Upper lobe of left lung (tissue), 6 donors: ENCODE measurements around the gene NHS. TPM values are rescaled to one million over a fixed set of nuclear protein-coding genes. Genes with fewer than 3 reads are reported as not detected.
A peak's percentile ranks its signal among the peaks of the same experiment; 100 is the strongest.

Experiments
- ATAC-seq, 2 donors: fragments of 200-7000 bp; cut with Tn5 transposase; one replicate each; pipeline ENCODE4 v1.9.1; 2022; ENCODE audit warnings: mild to moderate bottlenecking in 2 of 2, moderate library complexity in 2 of 2; ENCODE audit not compliant: low FRiP score in 2 of 2
- DNase-seq, 2 donors: peaks; one replicate each; pipeline ENCODE4 v3.0.0-alpha.2; 2019 to 2020
- H3K27ac ChIP-seq, 4 donors: fragments of 200-600 bp; sonication (generic); one replicate each; pipeline ENCODE4 v1.5.1; 2016 to 2019
- H3K27me3 ChIP-seq, 4 donors: fragments of 200-600 bp; sonication (generic); one replicate each; pipeline ENCODE4 v1.5.1; 2017 to 2019
- H3K36me3 ChIP-seq, 4 donors: fragments of 200-600 bp; sonication (generic); one replicate each; pipeline ENCODE4 v1.5.1; 2016 to 2019
- H3K4me1 ChIP-seq, 4 donors: fragments of 200-600 bp; sonication (generic); one replicate each; pipeline ENCODE4 v1.5.1; 2018 to 2019
- H3K4me3 ChIP-seq, 4 donors: fragments of 200-600 bp; sonication (generic); one replicate each; pipeline ENCODE4 v1.5.1; 2017 to 2019; ENCODE audit warnings: mild to moderate bottlenecking in 2 of 4, moderate library complexity in 1 of 4
- H3K9me3 ChIP-seq, 4 donors: fragments of 200-600 bp; sonication (generic); one replicate each; pipeline ENCODE4 v1.5.1; 2018 to 2019
- EP300 ChIP-seq, 4 donors: sonication (generic); formaldehyde crosslinking; IDR thresholded peaks; one replicate each; pipeline ENCODE4 v1.5.1; 2017; ENCODE audit warnings: antibody characterized with exemption in 4 of 4, control low read depth in 2 of 4
- POLR2A ChIP-seq, 4 donors: fragments of 450-650 bp; IDR thresholded peaks; one replicate each; pipeline ENCODE4 v1.5.1; 2016 to 2017; ENCODE audit warnings: antibody characterized with exemption in 4 of 4, mild to moderate bottlenecking in 2 of 4
- POLR2AphosphoS5 ChIP-seq, 2 donors: sonication (generic); formaldehyde crosslinking; IDR thresholded peaks; one replicate each; pipeline ENCODE4 v1.5.1; 2017; ENCODE audit warnings: antibody characterized with exemption in 2 of 2
- WGBS, 2 donors: methylation state at CpG; one replicate each; pipeline ENCODE4 v1.1.5; 2017 to 2018; 5-methylcytosine and 5-hydroxymethylcytosine counted together
- total RNA-seq, 6 donors: library from RNA; depleted of rRNA in 4 of 6; stranded (reverse); fragments of >200 nt in 4 of 6; gene quantifications; one replicate each; pipeline versions ENCODE4 v1.1.0 to v1.2.1, GENCODE V29; 2016 to 2021
- TF ChIP-seq, protein P1 (sequence below), 6 experiments: fragments of 450-650 bp in 4 of 6; fragments of 200-600 bp in 2 of 6; sonication (generic) in 2 of 6; IDR thresholded peaks; one replicate each; pipeline ENCODE4 v1.5.1; 2016 to 2019; ENCODE audit warnings: antibody characterized with exemption in 6 of 6
- donor health status: DM: no; HTN: no; CAD: no; lungs with moderate emphysema.
- donor health status: DM: no; HTN: yes; CAD: no; lungs with severe emphysema.

Gene NHS
- total RNA-seq, 6 donors from 2014 or later = 0.46 to 6.3 (median 2.4) TPM

DNA sequence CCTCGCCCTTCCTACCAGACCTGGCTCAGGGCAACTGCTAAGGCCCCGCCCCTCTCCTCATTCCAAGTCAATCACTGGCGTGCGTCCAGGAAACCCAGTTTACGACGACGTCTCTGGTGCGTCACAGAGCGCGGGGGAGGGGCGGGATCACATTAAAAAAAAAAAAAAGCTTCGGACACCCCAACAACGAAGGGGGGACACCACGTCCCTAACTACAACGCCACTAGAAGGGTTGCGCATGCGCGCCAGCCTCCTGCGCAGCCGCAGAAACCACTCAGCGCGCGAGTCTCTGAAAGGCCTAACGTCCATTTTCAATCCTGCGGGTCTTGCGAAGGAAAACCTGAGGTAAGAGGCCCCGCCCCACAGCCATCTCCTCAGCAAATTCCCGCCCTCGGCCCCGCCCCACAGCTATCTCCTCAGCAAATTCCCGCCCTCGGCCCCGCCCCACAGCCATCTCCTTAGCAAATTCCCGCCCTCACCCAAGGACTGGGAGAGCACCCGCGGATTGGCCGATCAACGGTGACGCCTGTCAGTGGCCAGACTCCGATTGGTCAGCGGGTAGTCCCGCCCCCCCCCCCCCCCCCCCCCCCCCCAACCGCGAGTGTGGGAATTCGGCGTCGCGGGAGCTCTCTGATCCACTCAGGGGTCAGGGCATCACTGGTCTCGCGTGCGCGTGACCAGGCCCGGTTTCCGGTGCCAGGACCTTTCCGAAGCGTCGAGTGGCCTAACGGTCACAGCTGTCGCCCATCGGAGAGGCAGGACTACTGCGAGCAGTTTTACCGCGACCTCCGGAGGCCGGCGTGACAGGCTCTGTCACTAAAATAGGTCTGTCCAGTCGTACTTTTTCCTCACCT, 362.1 kb downstream of the NHS start, which contains the start of gene SCML1:
TSS of gene SCML1 (plus strand) at position 638 of the 854 bp plus-strand sequence. CDS start 6,694 bp downstream, outside the sequence.
- Histone ChIP-seq H3K4me3 (peak within 1 kb of the TSS; percentile 6 to 62 (median 52)), H3K27ac (peak within 1 kb of the TSS; percentile 77 to 93 (median 88)), H3K36me3 (no peaks in the 10 kb centered on the region), H3K9me3 (no peaks in the 10 kb centered on the region), H3K27me3 (no peaks in the 10 kb centered on the region), H3K4me1 (peaks cover 0 to 3% (median 0%) of the 10 kb centered on the region in 4 donors)
- ATAC-seq (peak; percentile 98 to 99), DNase-seq (peak; percentile 96 to 98)
- TF ChIP-seq POLR2AphosphoS5 (IDR thresholded peaks at IDR 0.05) (peak; percentile 71 to 77), EP300 (IDR thresholded peaks at IDR 0.05) (no peak), POLR2A (IDR thresholded peaks at IDR 0.05) (peak in 2 of 4 donors; percentile 59 to 67)
- TF ChIP-seq, protein P1, sequence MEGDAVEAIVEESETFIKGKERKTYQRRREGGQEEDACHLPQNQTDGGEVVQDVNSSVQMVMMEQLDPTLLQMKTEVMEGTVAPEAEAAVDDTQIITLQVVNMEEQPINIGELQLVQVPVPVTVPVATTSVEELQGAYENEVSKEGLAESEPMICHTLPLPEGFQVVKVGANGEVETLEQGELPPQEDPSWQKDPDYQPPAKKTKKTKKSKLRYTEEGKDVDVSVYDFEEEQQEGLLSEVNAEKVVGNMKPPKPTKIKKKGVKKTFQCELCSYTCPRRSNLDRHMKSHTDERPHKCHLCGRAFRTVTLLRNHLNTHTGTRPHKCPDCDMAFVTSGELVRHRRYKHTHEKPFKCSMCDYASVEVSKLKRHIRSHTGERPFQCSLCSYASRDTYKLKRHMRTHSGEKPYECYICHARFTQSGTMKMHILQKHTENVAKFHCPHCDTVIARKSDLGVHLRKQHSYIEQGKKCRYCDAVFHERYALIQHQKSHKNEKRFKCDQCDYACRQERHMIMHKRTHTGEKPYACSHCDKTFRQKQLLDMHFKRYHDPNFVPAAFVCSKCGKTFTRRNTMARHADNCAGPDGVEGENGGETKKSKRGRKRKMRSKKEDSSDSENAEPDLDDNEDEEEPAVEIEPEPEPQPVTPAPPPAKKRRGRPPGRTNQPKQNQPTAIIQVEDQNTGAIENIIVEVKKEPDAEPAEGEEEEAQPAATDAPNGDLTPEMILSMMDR (IDR thresholded peaks at IDR 0.05) = no peak
- WGBS, 2 donors = 0 to 41% methylated on average over 2 to 64 of the region's 67 CpGs

DNA sequence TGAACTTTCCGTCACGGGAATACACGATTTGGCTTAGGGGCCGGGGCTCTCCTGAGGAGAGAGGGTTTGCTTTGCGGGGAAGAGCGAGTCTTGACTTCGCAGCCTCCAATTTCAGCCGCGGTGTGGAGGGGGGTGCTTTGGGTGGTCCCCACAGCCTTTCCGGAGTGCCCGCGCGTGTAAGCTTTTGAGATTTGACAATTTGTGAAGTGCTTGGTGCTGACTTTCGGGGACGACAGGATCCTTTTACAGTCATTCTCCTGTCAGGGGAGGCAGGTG, 362.6 kb downstream of the NHS start:
- no peak for ATAC-seq
- Histone ChIP-seq H3K4me3 (peak overlapping the region; percentile 6 to 62 (median 52)), H3K27ac (peak overlapping the region; percentile 77 to 93 (median 88)), H3K4me1 (peaks cover 0 to 3% (median 0%) of the 10 kb centered on the region in 4 donors), H3K27me3 (no peaks in the 10 kb centered on the region), H3K36me3 (no peaks in the 10 kb centered on the region), H3K9me3 (no peaks in the 10 kb centered on the region)
- WGBS, 2 donors = 44% methylated on average over 15 of the region's 15 CpGs; no CpG with 5 or more reads in 1 of the 2 donors
- TF ChIP-seq EP300 (IDR thresholded peaks at IDR 0.05) (no peak), POLR2A (IDR thresholded peaks at IDR 0.05) (no peak), POLR2AphosphoS5 (IDR thresholded peaks at IDR 0.05) (no peak)
- TF ChIP-seq, protein P1 (IDR thresholded peaks at IDR 0.05) = no peak
- no peak for DNase-seq

DNA sequence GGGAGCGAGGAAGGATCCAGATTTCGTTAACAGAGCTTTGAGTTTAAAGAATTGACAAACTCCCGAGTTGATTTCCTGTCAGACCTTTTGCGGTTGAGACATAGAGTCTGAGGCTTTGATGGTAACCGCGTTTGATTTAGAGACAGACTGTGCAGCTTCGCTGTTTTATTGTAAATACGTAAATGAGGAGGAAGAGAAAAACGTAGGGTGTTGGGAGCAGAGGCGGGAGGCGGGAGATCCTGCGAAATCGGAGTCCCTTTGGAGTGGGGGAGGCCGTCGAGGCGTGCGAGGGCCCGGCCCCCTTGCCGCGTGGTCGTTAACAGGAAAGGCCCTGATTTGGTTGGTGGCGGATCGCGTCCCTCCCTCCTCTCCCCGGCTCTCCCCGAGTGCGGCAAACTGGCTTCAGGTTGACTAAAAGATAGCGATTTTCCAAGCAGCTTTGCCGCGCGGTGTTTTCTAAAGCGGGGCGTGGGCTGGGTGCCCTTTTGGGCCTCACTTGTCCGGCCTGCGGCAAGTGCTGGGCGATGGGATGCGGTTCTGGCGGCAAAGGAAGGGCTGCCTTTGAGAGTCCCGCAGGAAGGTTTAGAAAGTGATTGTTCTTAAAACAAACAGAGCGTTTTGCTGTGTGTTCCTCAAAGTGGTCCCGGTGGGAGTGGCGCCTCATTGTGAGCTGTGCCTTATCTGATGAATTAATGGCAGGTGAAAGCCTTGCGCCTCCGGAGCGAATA, 363.1 kb downstream of the NHS start:
- TF ChIP-seq POLR2A (IDR thresholded peaks at IDR 0.05) (no peak), POLR2AphosphoS5 (IDR thresholded peaks at IDR 0.05) (peak in 1 of 2 donors; percentile 12)
- peak; percentile 41 to 80 for ATAC-seq
- H3K36me3 ChIP-seq = no peaks in the 10 kb centered on the region
- H3K27me3 ChIP-seq = no peaks in the 10 kb centered on the region
- 1 to 38% methylated on average over 22 to 45 of the region's 45 CpGs for WGBS, 2 donors
- H3K9me3 ChIP-seq = no peaks in the 10 kb centered on the region
- peaks cover 0 to 3% (median 0%) of the 10 kb centered on the region in 4 donors for H3K4me1 ChIP-seq
- DNase-seq = peak; percentile 54 to 80
- H3K4me3 ChIP-seq = peak overlapping the region; percentile 6 to 62 (median 52)
- H3K27ac ChIP-seq = peak overlapping the region; percentile 77 to 93 (median 88)

DNA sequence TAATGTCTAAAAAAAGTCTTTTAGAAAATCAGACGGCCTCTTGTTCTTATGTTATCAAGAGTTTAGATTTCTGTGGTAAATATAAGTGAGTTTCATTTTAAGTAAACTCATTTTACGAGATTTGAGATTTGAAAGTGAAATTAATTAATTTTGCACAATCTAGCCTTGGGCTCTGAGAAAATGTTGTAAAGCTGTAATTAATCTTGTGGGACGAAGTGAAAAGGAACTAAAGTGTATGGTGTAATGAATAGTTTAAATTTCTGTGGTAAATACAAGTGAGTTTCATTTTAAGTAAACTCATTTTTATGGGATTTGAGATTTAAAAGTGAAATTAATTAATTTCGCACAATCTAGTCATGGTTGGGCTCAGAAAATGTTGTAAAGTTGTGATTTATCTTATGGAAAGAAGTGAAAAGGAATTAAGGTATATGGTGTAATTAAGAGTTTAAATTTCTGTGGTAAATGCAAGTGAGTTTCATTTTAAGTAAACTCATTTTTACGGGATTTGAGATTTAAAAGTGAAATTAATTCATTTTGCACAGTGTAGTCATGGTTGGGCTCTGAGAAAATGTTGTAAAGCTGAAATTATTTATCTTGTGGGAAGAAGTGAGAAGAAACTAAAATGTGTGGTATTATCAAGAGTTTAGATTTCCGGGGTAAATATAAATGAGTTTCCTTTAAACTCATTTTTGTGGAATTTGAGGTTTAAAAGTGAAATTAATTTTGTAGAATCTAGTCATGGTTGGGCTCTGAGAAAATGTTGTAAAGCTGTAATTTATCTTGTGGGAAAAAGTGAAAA, 363.9 kb downstream of the NHS start:
- Histone ChIP-seq H3K27ac (peak overlapping the region; percentile 77 to 93 (median 88)), H3K4me3 (peak overlapping the region in 3 of 4 donors; percentile 44 to 62 (median 60)), H3K27me3 (no peaks in the 10 kb centered on the region), H3K36me3 (no peaks in the 10 kb centered on the region), H3K9me3 (no peaks in the 10 kb centered on the region), H3K4me1 (peaks cover 0 to 3% (median 0%) of the 10 kb centered on the region in 4 donors)
- WGBS, 2 donors = 30 to 36% methylated on average over 6 of the region's 6 CpGs
- TF ChIP-seq, protein P1 (IDR thresholded peaks at IDR 0.05) = no peak
- DNase-seq (no peak), ATAC-seq (no peak)
